ENCODE data around the gene PTPRD. TPM values are rescaled to one million over a fixed set of nuclear protein-coding genes. Genes with fewer than 3 reads are reported as not detected.

PTPRD gene
- total RNA-seq, 1 experiment from 2014 or later: 0.02 TPM

- TF ChIP-seq CTCF (IDR thresholded peaks at IDR 0.05 in 2 of 3, conservative IDR thresholded peaks at IDR 0.05 in 1 of 3; ENCODE audit: borderline replicate concordance in 1 of 3, insufficient read depth in 1 of 3, low read depth in 2 of 3, low read length in 2 of 3): no peak
- TF ChIP-seq FOSL1 (IDR thresholded peaks at IDR 0.05; ENCODE audit: low read depth): no peak
- no peak for TF ChIP-seq YY1 (IDR thresholded peaks at IDR 0.05; ENCODE audit: extremely low read depth, insufficient replicate concordance, low read depth, low read length)
- TF ChIP-seq ZFX (IDR thresholded peaks at IDR 0.05): no peak
Measured at GRCh38 chr9:9478741-9479140, 1134.1 kb downstream of the PTPRD start (continued).

GRCh38 chr9:9469271-9469670 lies 1143.5 kb downstream of the PTPRD start:
- ATAC-seq (no peak), DNase-seq (ENCODE audit: low read depth, low spot score) (no peak)
- H3K4me1 ChIP-seq (ENCODE audit: control insufficient read depth in 1 of 2, insufficient read depth in 2 of 2, low read length in 2 of 2): no peaks in the 10 kb centered on the region
- no peaks in the 10 kb centered on the region for H3K36me3 ChIP-seq (ENCODE audit: control insufficient read depth in 1 of 2, insufficient read depth in 2 of 2, low read length in 2 of 2)
- H2AFZ ChIP-seq (ENCODE audit: low read depth, low read length, poor library complexity, severe bottlenecking): no peak overlapping the region
- H3K9ac ChIP-seq (ENCODE audit: low read length): no peak overlapping the region
- no peak overlapping the region for H3K27ac ChIP-seq (ENCODE audit: low read depth, low read length)
- H3K4me3 ChIP-seq (replicated peaks in 1 of 2; ENCODE audit: low read depth in 1 of 2, low read length in 2 of 2): no peak overlapping the region
- CTCF ChIA-PET: no interaction called here
- no peaks in the 10 kb centered on the region for H3K79me2 ChIP-seq (ENCODE audit: insufficient read depth, low read length)
- no TSS peak for BruUV-seq (replicated peaks)
- no peaks in the 10 kb centered on the region for H3K9me2 ChIP-seq (ENCODE audit: insufficient read depth)
- H4K20me1 ChIP-seq (ENCODE audit: insufficient read depth): no peaks in the 10 kb centered on the region
- POLR2A ChIA-PET: no interaction called here
- RAD21 ChIA-PET (ENCODE audit: low non-redundant PET in 1 of 2, low total read pairs in 2 of 2, uncharacterized antibody in 2 of 2, unreplicated experiment in 2 of 2): no interaction called here
- H3K9me3 ChIP-seq (ENCODE audit: control insufficient read depth in 1 of 2, insufficient read depth in 1 of 2, low read depth in 1 of 2, low read length in 2 of 2): peaks cover 3 to 26% of the 10 kb centered on the region in 2 experiments; a peak in 3 of 4 replicates
- intact Hi-C loops (cut with micrococcal nuclease): no loop called here
- no peaks in the 10 kb centered on the region for H3K27me3 ChIP-seq (ENCODE audit: insufficient read depth, low read length)
- no peak overlapping the region for H3K4me2 ChIP-seq (ENCODE audit: low read length)
- TF ChIP-seq SRF (IDR thresholded peaks at IDR 0.05; ENCODE audit: low read depth): no peak
- TF ChIP-seq ATF3 (IDR thresholded peaks at IDR 0.05): no peak
- no peak for TF ChIP-seq REST (IDR thresholded peaks at IDR 0.05; ENCODE audit: low read depth)
- TF ChIP-seq ELF1 (IDR thresholded peaks at IDR 0.05; ENCODE audit: borderline replicate concordance, low read depth): no peak
- TF ChIP-seq CBX3 (IDR thresholded peaks at IDR 0.05; ENCODE audit: low read depth): no peak
- no peak for TF ChIP-seq CEBPB (IDR thresholded peaks at IDR 0.05; ENCODE audit: low read depth)
- no peak for TF ChIP-seq CTCF (IDR thresholded peaks at IDR 0.05 in 2 of 3, conservative IDR thresholded peaks at IDR 0.05 in 1 of 3; ENCODE audit: borderline replicate concordance in 1 of 3, insufficient read depth in 1 of 3, low read depth in 2 of 3, low read length in 2 of 3)
- TF ChIP-seq ZNF274 (IDR thresholded peaks at IDR 0.05; ENCODE audit: low read depth, low read length): no peak
- TF ChIP-seq YY1 (IDR thresholded peaks at IDR 0.05; ENCODE audit: extremely low read depth, insufficient replicate concordance, low read depth, low read length): no peak
- no peak for TF ChIP-seq TCF7L2 (IDR thresholded peaks at IDR 0.05; ENCODE audit: borderline replicate concordance, extremely low read depth, insufficient read depth, insufficient read length)
- no peak for TF ChIP-seq EZH2phosphoT487 (IDR thresholded peaks at IDR 0.05; ENCODE audit: borderline replicate concordance)
- TF ChIP-seq POLR2AphosphoS5 (IDR thresholded peaks at IDR 0.05; ENCODE audit: low read depth, low read length): no peak
- TF ChIP-seq JUND (IDR thresholded peaks at IDR 0.05): no peak
- no peak for TF ChIP-seq MAX (IDR thresholded peaks at IDR 0.05)
- TF ChIP-seq EZH2 (IDR thresholded peaks at IDR 0.05): no peak
- TF ChIP-seq POLR2A (IDR thresholded peaks at IDR 0.05; ENCODE audit: borderline replicate concordance, extremely low read depth, insufficient read depth, insufficient read length): no peak
- no peak for TF ChIP-seq RAD21 (IDR thresholded peaks at IDR 0.05; ENCODE audit: low read depth)
